H1 (cell line): ENCODE results near the gene ITGB2. TPM values are rescaled to one million over a fixed set of nuclear protein-coding genes. Genes with fewer than 3 reads are reported as not detected.

Source experiments
- CTCF ChIA-PET: fragments of 300-600 bp; sonication (Branson Sonifier 250); formaldehyde crosslinking; loops from one replicate; lab custom pipeline; 2021; ENCODE audit not compliant: partially characterized antibody; lab: Charles Lee
- POLR2A ChIA-PET: fragments of 300-600 bp; sonication (Branson Sonifier 250); formaldehyde crosslinking; loops from one replicate; lab custom pipeline; 2021; ENCODE audit warnings: inconsistent platforms; ENCODE audit not compliant: partially characterized antibody; lab: Charles Lee
- DNase-seq, 2 experiments: peaks; one replicate each; pipeline versions ENCODE4 v3.0.0 to v3.0.0-alpha.2; 2010 to 2022; ENCODE audit warnings: low spot score in 2 of 2, low read depth in 1 of 2, mixed read lengths in 1 of 2
- FAIRE-seq: peaks from 2 replicates; lab custom pipeline; 2011; peaks lifted over from hg19 to GRCh38; lab: Jason Lieb, UNC
- H2AFZ ChIP-seq: 2 replicates; pipeline ENCODE4 v1.8.1; 2012; ENCODE audit warnings: low read length, inconsistent platforms
- H2AK5ac ChIP-seq: 2 replicates; pipeline ENCODE4 v1.6.1; 2013; ENCODE audit warnings: low read depth, low read length
- H2BK120ac ChIP-seq: replicated peaks from 2 replicates; pipeline ENCODE3; 2013; ENCODE audit warnings: low read depth, low read length, inconsistent platforms
- H2BK12ac ChIP-seq: 2 replicates; pipeline ENCODE4 v1.6.1; 2013; ENCODE audit warnings: low read depth, low read length
- H2BK15ac ChIP-seq: 2 replicates; pipeline ENCODE4 v1.6.1; 2013; ENCODE audit warnings: low read length
- H2BK20ac ChIP-seq: 2 replicates; pipeline ENCODE4 v1.6.1; 2013; ENCODE audit warnings: low read length
- H2BK5ac ChIP-seq: 2 replicates; pipeline ENCODE4 v1.6.1; 2013; ENCODE audit warnings: low read depth, low read length
- H3K14ac ChIP-seq: 2 replicates; pipeline ENCODE4 v1.6.1; 2013; ENCODE audit warnings: inconsistent platforms; ENCODE audit not compliant: insufficient read length
- H3K18ac ChIP-seq: 2 replicates; pipeline ENCODE4 v1.6.1; 2013; ENCODE audit warnings: low read length; ENCODE audit errors: extremely low read depth
- H3K23ac ChIP-seq: 2 replicates; pipeline ENCODE4 v1.6.1; 2013; ENCODE audit warnings: inconsistent platforms; ENCODE audit not compliant: insufficient read length
- H3K23me2 ChIP-seq: 2 replicates; pipeline ENCODE4 v1.6.1; 2013; ENCODE audit warnings: low read depth, low read length
- H3K27ac ChIP-seq: 2 replicates; pipeline ENCODE4 v1.6.1; 2011; ENCODE audit warnings: low read depth, low read length, inconsistent platforms
- H3K27me3 ChIP-seq, 4 experiments: replicated peaks in 1 of 4; 1 replicate in 1 of 4; 2 replicates in 3 of 4; pipeline versions ENCODE4 v1.6.1 to v1.8.1; 2011 to 2013; ENCODE audit warnings: low read length in 3 of 4, mild to moderate bottlenecking in 3 of 4, inconsistent platforms in 2 of 4, mixed read lengths in 2 of 4, moderate library complexity in 1 of 4; ENCODE audit not compliant: control insufficient read depth in 3 of 4, insufficient read depth in 3 of 4; ENCODE audit errors: extremely low read depth in 1 of 4
- H3K36me3 ChIP-seq, 4 experiments: 2 replicates each; pipeline versions ENCODE4 v1.6.1 to v1.8.1; 2011 to 2013; ENCODE audit warnings: mild to moderate bottlenecking in 4 of 4, low read length in 3 of 4, moderate library complexity in 2 of 4, control low read depth in 1 of 4, inconsistent platforms in 1 of 4; ENCODE audit not compliant: insufficient read depth in 4 of 4, control insufficient read depth in 2 of 4
- H3K4ac ChIP-seq: replicated peaks from 2 replicates; pipeline ENCODE3; 2013; ENCODE audit warnings: low read length, low read depth, mixed read lengths, inconsistent platforms; ENCODE audit not compliant: insufficient read length
- H3K4me1 ChIP-seq, 4 experiments: replicated peaks in 1 of 4; 1 replicate in 1 of 4; 2 replicates in 3 of 4; pipeline versions ENCODE4 v1.6.1 to v1.8.1; 2011 to 2013; ENCODE audit warnings: low read length in 3 of 4, inconsistent platforms in 2 of 4, mixed read lengths in 1 of 4; ENCODE audit not compliant: insufficient read depth in 4 of 4, control insufficient read depth in 3 of 4
- H3K4me2 ChIP-seq, 2 experiments: 2 replicates each; pipeline versions ENCODE4 v1.6.1 to v1.8.1; 2011 to 2013; ENCODE audit warnings: low read depth in 2 of 2, low read length in 2 of 2, control low read depth in 1 of 2, inconsistent platforms in 1 of 2, mild to moderate bottlenecking in 1 of 2; ENCODE audit not compliant: insufficient read depth in 1 of 2
- H3K4me3 ChIP-seq, 4 experiments: fragments of 200-600, 300-600 bp in 1 of 4; sonication (generic), shearing (Covaris generic), sonication (Bioruptor Twin) in 1 of 4; 2 replicates each; pipeline versions ENCODE4 v1.5.1 to v1.8.1; 2011 to 2016; ENCODE audit warnings: low read length in 4 of 4, low read depth in 3 of 4, control low read depth in 2 of 4, inconsistent platforms in 2 of 4, mild to moderate bottlenecking in 2 of 4, mixed read lengths in 1 of 4, moderate library complexity in 1 of 4; ENCODE audit not compliant: insufficient read depth in 2 of 4; ENCODE audit errors: extremely low read depth in 1 of 4
- H3K56ac ChIP-seq: replicated peaks from 2 replicates; pipeline ENCODE3; 2013; ENCODE audit warnings: low read depth, mild to moderate bottlenecking, mixed read lengths, low read length, inconsistent platforms; ENCODE audit not compliant: insufficient read length
- H3K79me1 ChIP-seq: 2 replicates; pipeline ENCODE4 v1.6.1; 2013; ENCODE audit warnings: low read depth, low read length, control low read depth
- H3K79me2 ChIP-seq, 2 experiments: 2 replicates each; pipeline versions ENCODE4 v1.6.1 to v1.8.1; 2012 to 2013; ENCODE audit warnings: low read length in 2 of 2, mild to moderate bottlenecking in 2 of 2, inconsistent platforms in 1 of 2; ENCODE audit not compliant: insufficient read depth in 2 of 2, control insufficient read depth in 1 of 2
- H3K9ac ChIP-seq, 4 experiments: replicated peaks in 1 of 4; 1 replicate in 1 of 4; 2 replicates in 3 of 4; pipeline versions ENCODE4 v1.6.1 to v1.8.1; 2011 to 2013; ENCODE audit warnings: low read depth in 3 of 4, low read length in 3 of 4, control low read depth in 2 of 4, mild to moderate bottlenecking in 2 of 4, moderate library complexity in 2 of 4, inconsistent platforms in 1 of 4; ENCODE audit errors: extremely low read depth in 1 of 4
- H3K9me3 ChIP-seq, 2 experiments: 2 replicates each; pipeline versions ENCODE4 v1.6.1 to v1.8.1; 2012 to 2013; ENCODE audit warnings: mild to moderate bottlenecking in 2 of 2, moderate library complexity in 2 of 2, control low read depth in 1 of 2, inconsistent platforms in 1 of 2, low read depth in 1 of 2, low read length in 1 of 2, mixed read lengths in 1 of 2; ENCODE audit not compliant: insufficient read depth in 2 of 2
- H4K20me1 ChIP-seq, 2 experiments: replicated peaks in 1 of 2; 2 replicates each; pipeline versions ENCODE3 to v1.8.1; 2011 to 2013; ENCODE audit warnings: inconsistent platforms in 2 of 2, low read length in 2 of 2, mild to moderate bottlenecking in 1 of 2; ENCODE audit not compliant: insufficient read depth in 2 of 2, control insufficient read depth in 1 of 2
- H4K5ac ChIP-seq: 2 replicates; pipeline ENCODE4 v1.6.1; 2013; ENCODE audit warnings: low read length, low read depth, mixed read lengths, inconsistent platforms; ENCODE audit not compliant: insufficient read length
- H4K8ac ChIP-seq: 2 replicates; pipeline ENCODE4 v1.8.0; 2013; ENCODE audit warnings: mild to moderate bottlenecking, moderate library complexity, low read length, inconsistent platforms; ENCODE audit not compliant: insufficient read depth; ENCODE audit errors: extremely low read depth
- H4K91ac ChIP-seq: replicated peaks from 2 replicates; pipeline ENCODE3; 2013; ENCODE audit warnings: low read length, mixed read lengths, inconsistent platforms; ENCODE audit not compliant: insufficient read length
- CTCF ChIP-seq, 3 experiments: IDR thresholded peaks; 1 replicate in 2 of 3; 2 replicates in 1 of 3; pipeline versions ENCODE4 v1.5.1 to v1.6.1; 2011; ENCODE audit warnings: low read length in 3 of 3, mild to moderate bottlenecking in 3 of 3, inconsistent platforms in 2 of 3, low read depth in 1 of 3, moderate library complexity in 1 of 3; ENCODE audit not compliant: insufficient read depth in 1 of 3; ENCODE audit errors: control extremely low read depth in 1 of 3
- GABPA ChIP-seq: IDR thresholded peaks from 2 replicates; pipeline ENCODE4 v1.6.1; 2011; ENCODE audit warnings: mild to moderate bottlenecking, low read length, moderate library complexity, borderline replicate concordance; ENCODE audit not compliant: insufficient read depth
- HDAC6 ChIP-seq: IDR thresholded peaks from one replicate; pipeline ENCODE4 v1.7.1; 2012; ENCODE audit warnings: low read depth, mild to moderate bottlenecking, inconsistent platforms, low read length, moderate library complexity
- PHF8 ChIP-seq: fragments of 200-600 bp; sonication (generic); conservative IDR thresholded peaks from 2 replicates; pipeline ENCODE4 v1.7.1; 2012; ENCODE audit warnings: low read depth, mild to moderate bottlenecking, inconsistent platforms, low read length, moderate library complexity
- POLR2A ChIP-seq, 2 experiments: IDR thresholded peaks; 1 replicate in 1 of 2; 2 replicates in 1 of 2; pipeline ENCODE4 v1.6.1; 2011; ENCODE audit warnings: low read depth in 2 of 2, low read length in 2 of 2, mild to moderate bottlenecking in 2 of 2; ENCODE audit errors: control extremely low read depth in 1 of 2
- POLR2AphosphoS5 ChIP-seq: IDR thresholded peaks from 2 replicates; pipeline ENCODE4 v1.6.1; 2011; ENCODE audit warnings: low read depth, low read length
- RBBP5 ChIP-seq: IDR thresholded peaks from 2 replicates; pipeline ENCODE4 v1.7.1; 2012; ENCODE audit warnings: low read depth, mild to moderate bottlenecking, inconsistent platforms, low read length, moderate library complexity, borderline replicate concordance
- SIRT6 ChIP-seq: IDR thresholded peaks from one replicate; pipeline ENCODE4 v1.7.1; 2012; ENCODE audit warnings: low read length, inconsistent platforms
- SP4 ChIP-seq: IDR thresholded peaks from 2 replicates; pipeline ENCODE4 v1.6.1; 2012; ENCODE audit warnings: low read length, inconsistent platforms
- WGBS, 2 experiments: shearing (Covaris generic) in 1 of 2; methylation state at CpG; one replicate each; pipeline versions ENCODE4 v1.1.6 to v1.1.7; 2013 to 2015; ENCODE audit warnings: low lambda C conversion rate in 2 of 2, mixed read lengths in 2 of 2, inconsistent platforms in 1 of 2, low coverage in 1 of 2, missing lambda C conversion rate in 1 of 2; ENCODE audit not compliant: insufficient replicate concordance in 2 of 2, insufficient coverage in 1 of 2, insufficient read length in 1 of 2; ENCODE audit errors: extremely low coverage in 1 of 2, missing lambda C conversion rate in 1 of 2; 5-methylcytosine and 5-hydroxymethylcytosine counted together
- polyA plus RNA-seq, 7 experiments: library from polyadenylated mRNA; depleted of rRNA in 3 of 7; stranded (reverse) in 5 of 7; unstranded in 2 of 7; fragments of >200 nt in 5 of 7; fragments of 200-250 nt in 2 of 7; gene quantifications; 1 replicate in 5 of 7; 2 replicates in 1 of 7; 4 replicates in 1 of 7; pipeline versions ENCODE4 v1.2.1 to v1.2.3, GENCODE V29; 2011 to 2013; ENCODE audit warnings: missing spikeins in 2 of 7, mixed read lengths in 2 of 7
- total RNA-seq: library from RNA; stranded (reverse); fragmentation: NEBNext Ultra II Directional; extraction: Animal tissue kit (Norgen Biotek cat#: 25700); gene quantifications from 2 replicates; pipeline ENCODE4 v1.2.1, GENCODE V29; 2021

The ITGB2 gene
- total and polyA plus RNA-seq, 2 of the 8 experiments (the other 6 are each of a cell fraction or from before 2014, with no cell fraction given) = 0.24 to 0.63 TPM

DNA sequence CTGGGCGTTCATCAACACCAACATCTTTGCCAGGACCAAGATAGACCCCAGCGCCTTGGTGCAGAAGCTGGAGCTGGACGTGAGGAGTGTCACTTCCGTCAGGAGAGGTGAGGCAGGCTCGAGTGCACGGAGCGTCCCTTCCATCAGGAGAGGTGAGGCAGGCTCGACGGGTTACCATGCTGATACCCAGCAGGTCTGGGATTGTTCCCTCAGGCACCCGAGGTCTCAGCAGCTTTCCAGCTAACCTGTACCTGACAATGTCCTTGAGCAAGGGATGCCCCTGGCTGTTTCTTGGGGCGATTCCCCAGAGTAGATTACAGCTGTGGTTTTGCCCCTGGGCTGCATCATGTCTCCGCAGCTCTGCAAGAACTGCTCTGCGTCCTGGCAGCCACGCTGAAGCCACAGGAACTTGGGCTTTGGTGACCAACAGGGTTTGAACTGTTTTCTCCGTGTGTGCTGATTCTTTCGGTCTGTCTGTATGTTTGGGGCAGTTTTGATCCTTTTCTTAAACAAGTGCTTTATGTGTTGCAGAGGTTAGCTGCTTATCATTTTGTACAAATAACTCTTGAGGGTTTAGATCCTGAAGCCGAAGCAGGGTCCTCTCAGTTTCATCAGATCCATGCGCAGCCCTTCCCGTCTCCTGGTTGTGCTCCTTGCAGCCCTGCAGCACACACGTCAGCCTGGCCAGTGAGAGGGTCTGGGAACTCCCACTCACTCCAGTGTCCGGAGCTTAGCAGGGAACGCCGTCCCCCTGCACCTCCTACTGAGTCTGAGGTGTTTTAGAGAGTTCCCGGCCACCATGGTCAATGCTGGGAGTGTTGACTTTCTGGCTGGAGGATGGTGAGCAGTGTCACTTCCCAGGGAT is 23.2 kb upstream of the ITGB2 start:
- H3K27ac ChIP-seq = no peak overlapping the region
- peaks cover 30 to 44% of the 10 kb centered on the region in 2 experiments for H4K20me1 ChIP-seq
- DNase-seq = no peak
- H2BK12ac ChIP-seq = no peak overlapping the region
- no peaks in the 10 kb centered on the region for H3K9me3 ChIP-seq
- H3K23me2 ChIP-seq = no peaks in the 10 kb centered on the region
- H2BK120ac ChIP-seq = no peak overlapping the region
- WGBS, 2 experiments = 90% methylated on average over 24 of the region's 24 CpGs; no CpG with 5 or more reads in 1 of the 2 experiments
- H3K4me3 ChIP-seq = no peak overlapping the region
- H3K79me1 ChIP-seq = peaks cover 26% of the 10 kb centered on the region
- no peak overlapping the region for H3K23ac ChIP-seq
- no peak overlapping the region for H3K4me2 ChIP-seq
- POLR2A ChIA-PET = interaction anchor here (0.8 to 1.9 kb wide), 4 partner anchors 9 to 182 kb away, joined by 3 to 6 read pairs (median 5); no protein-coding TSS in a partner anchor
- no peak overlapping the region for H3K18ac ChIP-seq
- no peak overlapping the region for H2BK15ac ChIP-seq
- peaks cover 9 to 21% (median 17%) of the 10 kb centered on the region in 4 experiments; a peak in 7 of 8 replicates for H3K36me3 ChIP-seq
- H3K4ac ChIP-seq = no peak overlapping the region
- H3K4me1 ChIP-seq = peaks cover 0 to 5% (median 3%) of the 10 kb centered on the region in 4 experiments; a peak in 4 of 7 replicates
- no peak overlapping the region; the same call in 1 of the 2 replicates for H4K8ac ChIP-seq
- H3K56ac ChIP-seq = no peak overlapping the region
- FAIRE-seq = no peak
- peaks cover 30 to 77% of the 10 kb centered on the region in 2 experiments for H3K79me2 ChIP-seq
- no peak overlapping the region for H3K9ac ChIP-seq
- no peak overlapping the region for H3K14ac ChIP-seq
- H2AK5ac ChIP-seq = no peak overlapping the region
- no peak overlapping the region for H2BK20ac ChIP-seq
- no peak overlapping the region for H4K91ac ChIP-seq
- H4K5ac ChIP-seq = no peak overlapping the region
- CTCF ChIA-PET = interaction anchor here (0.6 to 9.6 kb wide), 7 partner anchors 9 to 969 kb away, joined by 3 to 101 read pairs (median 3); no protein-coding TSS in a partner anchor
- H2AFZ ChIP-seq = no peak overlapping the region
- H3K27me3 ChIP-seq = peaks cover 0 to 3% (median 0%) of the 10 kb centered on the region in 4 experiments; a peak in 1 of 7 replicates
- H2BK5ac ChIP-seq = no peak overlapping the region
- TF ChIP-seq CTCF (IDR thresholded peaks at IDR 0.05; ENCODE audit: control extremely low read depth in 1 of 3, insufficient read depth in 1 of 3, low read depth in 1 of 3, low read length in 3 of 3) (no peak), GABPA (no peak), RBBP5 (no peak), SP4 (no peak), SIRT6 (no peak), HDAC6 (no peak), POLR2A (IDR thresholded peaks at IDR 0.05; ENCODE audit: control extremely low read depth in 1 of 2, low read depth in 2 of 2, low read length in 2 of 2) (no peak), PHF8 (no peak), POLR2AphosphoS5 (no peak)
